Measurements from ENCODE around the gene LRPPRC.

LRPPRC gene

DNA sequence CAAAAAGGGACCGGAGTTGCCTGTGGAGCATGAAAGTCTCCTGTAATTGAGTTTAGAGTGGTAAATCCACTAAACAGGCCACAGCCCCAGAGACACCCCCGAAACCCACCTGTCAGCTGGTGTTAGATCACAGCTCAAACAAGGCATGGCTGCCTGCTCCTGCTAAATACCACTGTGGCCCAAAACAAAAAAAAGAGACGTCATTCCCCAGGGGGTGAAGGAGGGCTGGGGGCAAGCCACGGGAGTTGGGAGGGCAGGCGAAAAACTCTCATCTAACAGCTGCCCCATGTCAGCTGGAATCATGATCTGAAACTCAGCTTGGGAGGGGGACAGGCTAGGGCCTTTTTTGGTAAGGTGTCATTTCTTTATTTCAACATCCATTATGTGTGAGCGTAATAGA is 42.5 kb upstream of the LRPPRC start:
- TF ChIP-seq FOXP2 (optimal IDR thresholded peaks at IDR 0.05; ENCODE audit: borderline replicate concordance, extremely low read depth, extremely low read length, insufficient read depth) (no peak), SIN3A (IDR thresholded peaks at IDR 0.05; ENCODE audit: borderline replicate concordance, insufficient read depth, low read length) (no peak), TAF1 (IDR thresholded peaks at IDR 0.05; ENCODE audit: borderline replicate concordance, insufficient read depth, low read length) (no peak), POLR2AphosphoS5 (IDR thresholded peaks at IDR 0.05; ENCODE audit: low read depth, low read length) (no peak)
- TF ChIP-seq, protein P1, sequence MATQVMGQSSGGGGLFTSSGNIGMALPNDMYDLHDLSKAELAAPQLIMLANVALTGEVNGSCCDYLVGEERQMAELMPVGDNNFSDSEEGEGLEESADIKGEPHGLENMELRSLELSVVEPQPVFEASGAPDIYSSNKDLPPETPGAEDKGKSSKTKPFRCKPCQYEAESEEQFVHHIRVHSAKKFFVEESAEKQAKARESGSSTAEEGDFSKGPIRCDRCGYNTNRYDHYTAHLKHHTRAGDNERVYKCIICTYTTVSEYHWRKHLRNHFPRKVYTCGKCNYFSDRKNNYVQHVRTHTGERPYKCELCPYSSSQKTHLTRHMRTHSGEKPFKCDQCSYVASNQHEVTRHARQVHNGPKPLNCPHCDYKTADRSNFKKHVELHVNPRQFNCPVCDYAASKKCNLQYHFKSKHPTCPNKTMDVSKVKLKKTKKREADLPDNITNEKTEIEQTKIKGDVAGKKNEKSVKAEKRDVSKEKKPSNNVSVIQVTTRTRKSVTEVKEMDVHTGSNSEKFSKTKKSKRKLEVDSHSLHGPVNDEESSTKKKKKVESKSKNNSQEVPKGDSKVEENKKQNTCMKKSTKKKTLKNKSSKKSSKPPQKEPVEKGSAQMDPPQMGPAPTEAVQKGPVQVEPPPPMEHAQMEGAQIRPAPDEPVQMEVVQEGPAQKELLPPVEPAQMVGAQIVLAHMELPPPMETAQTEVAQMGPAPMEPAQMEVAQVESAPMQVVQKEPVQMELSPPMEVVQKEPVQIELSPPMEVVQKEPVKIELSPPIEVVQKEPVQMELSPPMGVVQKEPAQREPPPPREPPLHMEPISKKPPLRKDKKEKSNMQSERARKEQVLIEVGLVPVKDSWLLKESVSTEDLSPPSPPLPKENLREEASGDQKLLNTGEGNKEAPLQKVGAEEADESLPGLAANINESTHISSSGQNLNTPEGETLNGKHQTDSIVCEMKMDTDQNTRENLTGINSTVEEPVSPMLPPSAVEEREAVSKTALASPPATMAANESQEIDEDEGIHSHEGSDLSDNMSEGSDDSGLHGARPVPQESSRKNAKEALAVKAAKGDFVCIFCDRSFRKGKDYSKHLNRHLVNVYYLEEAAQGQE (IDR thresholded peaks at IDR 0.05; ENCODE audit: insufficient read depth in 1 of 2, low read depth in 2 of 2, low read length in 2 of 2): no peak

DNA sequence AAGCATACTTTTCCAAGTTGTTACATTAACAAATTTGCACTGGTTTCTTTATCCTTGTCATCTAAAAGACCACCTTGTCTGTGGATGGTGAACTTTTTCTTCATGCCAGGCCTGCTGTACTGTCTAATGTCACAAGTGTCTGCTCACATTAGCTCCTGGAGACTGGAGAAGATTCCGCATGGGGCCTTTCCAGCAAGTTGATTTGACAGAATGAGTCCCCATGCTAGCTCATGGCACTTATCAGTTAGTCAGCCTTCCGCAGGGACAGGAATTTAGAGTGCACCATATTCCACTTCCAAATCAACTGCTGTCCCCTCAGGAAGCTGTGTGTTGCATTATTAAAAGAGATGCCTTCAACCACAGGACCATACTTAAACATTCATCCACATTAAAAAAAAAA is 41.4 kb upstream of the LRPPRC start:
- TF ChIP-seq, protein P1 (IDR thresholded peaks at IDR 0.05; ENCODE audit: insufficient read depth in 1 of 2, low read depth in 2 of 2, low read length in 2 of 2): no peak
- TF ChIP-seq FOXP2 (optimal IDR thresholded peaks at IDR 0.05; ENCODE audit: borderline replicate concordance, extremely low read depth, extremely low read length, insufficient read depth) (no peak), POLR2AphosphoS5 (IDR thresholded peaks at IDR 0.05; ENCODE audit: low read depth, low read length) (no peak), TAF1 (IDR thresholded peaks at IDR 0.05; ENCODE audit: borderline replicate concordance, insufficient read depth, low read length) (no peak), SIN3A (IDR thresholded peaks at IDR 0.05; ENCODE audit: borderline replicate concordance, insufficient read depth, low read length) (no peak)

DNA sequence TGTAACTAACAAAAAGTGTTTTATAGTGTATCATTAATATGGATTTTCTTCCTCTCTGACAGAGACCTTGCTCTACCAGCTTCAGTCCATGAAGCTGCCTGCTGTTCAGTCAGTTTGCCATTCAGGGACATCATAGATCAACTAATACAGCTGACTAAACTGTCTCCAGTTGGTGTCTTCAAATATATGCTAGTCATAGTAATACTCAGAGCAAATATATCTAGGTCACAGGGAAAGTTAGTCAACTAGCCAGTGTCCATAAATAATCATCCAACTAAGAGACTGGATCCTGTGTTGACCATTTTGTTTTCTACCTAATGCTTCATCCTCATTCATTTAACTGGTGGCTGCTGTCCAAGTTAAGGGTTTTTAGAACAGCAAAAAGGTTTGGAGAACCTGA is 38.2 kb upstream of the LRPPRC start:
- no peak for TF ChIP-seq FOXP2 (optimal IDR thresholded peaks at IDR 0.05; ENCODE audit: borderline replicate concordance, extremely low read depth, extremely low read length, insufficient read depth)
- TF ChIP-seq SIN3A (IDR thresholded peaks at IDR 0.05; ENCODE audit: borderline replicate concordance, insufficient read depth, low read length): no peak
- TF ChIP-seq, protein P1 (IDR thresholded peaks at IDR 0.05; ENCODE audit: insufficient read depth in 1 of 2, low read depth in 2 of 2, low read length in 2 of 2): no peak
- no peak for TF ChIP-seq POLR2AphosphoS5 (IDR thresholded peaks at IDR 0.05; ENCODE audit: low read depth, low read length)
- no peak for TF ChIP-seq TAF1 (IDR thresholded peaks at IDR 0.05; ENCODE audit: borderline replicate concordance, insufficient read depth, low read length)

DNA sequence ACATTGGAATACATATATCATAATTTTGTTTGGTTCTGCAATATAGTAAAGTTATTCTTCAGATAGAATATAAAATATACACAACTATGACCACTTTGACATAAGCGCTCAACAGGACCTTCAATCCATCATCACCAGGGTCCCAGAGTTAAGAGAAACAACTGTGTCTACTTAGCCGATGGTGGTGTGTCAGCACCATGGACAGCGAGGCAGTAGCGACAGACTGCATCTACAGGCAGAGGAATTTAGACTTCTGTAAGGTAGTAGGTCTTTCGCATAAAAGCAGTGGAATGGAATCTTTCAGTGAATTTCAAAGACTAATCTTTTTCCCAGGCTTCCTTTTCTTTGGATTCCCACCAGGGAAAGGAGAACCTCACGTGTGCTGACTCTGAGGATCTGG is 20.5 kb upstream of the LRPPRC start:
- TF ChIP-seq, protein P1 (IDR thresholded peaks at IDR 0.05; ENCODE audit: insufficient read depth in 1 of 2, low read depth in 2 of 2, low read length in 2 of 2): peak; percentile 94 to 100
- TF ChIP-seq SIN3A (IDR thresholded peaks at IDR 0.05; ENCODE audit: borderline replicate concordance, insufficient read depth, low read length): peak; percentile 51; the same call in 1 of the 2 replicates
- TF ChIP-seq FOXP2 (optimal IDR thresholded peaks at IDR 0.05; ENCODE audit: borderline replicate concordance, extremely low read depth, extremely low read length, insufficient read depth): no peak
- TF ChIP-seq POLR2AphosphoS5 (IDR thresholded peaks at IDR 0.05; ENCODE audit: low read depth, low read length): no peak

DNA sequence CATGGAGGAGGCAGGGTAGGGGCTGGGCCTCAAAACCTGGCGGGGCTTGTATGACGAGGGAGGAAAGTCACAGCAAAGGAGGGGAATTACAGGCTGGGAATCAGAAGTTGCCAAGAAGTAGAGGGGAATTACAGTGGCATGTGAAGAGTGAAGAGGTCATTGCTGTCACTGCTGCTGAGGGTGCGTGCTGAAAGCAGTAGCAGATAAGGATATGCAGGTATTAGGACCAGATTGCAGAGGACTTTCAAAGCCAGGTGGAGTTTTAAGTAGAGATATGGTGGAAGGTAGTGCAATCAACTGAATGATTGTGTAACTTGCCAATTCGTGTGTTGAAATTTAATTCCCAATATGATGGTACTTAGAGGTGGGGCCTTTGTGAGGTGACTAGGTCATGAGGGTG is 19.4 kb upstream of the LRPPRC start:
- TF ChIP-seq FOXP2 (optimal IDR thresholded peaks at IDR 0.05; ENCODE audit: borderline replicate concordance, extremely low read depth, extremely low read length, insufficient read depth): no peak
- no peak for TF ChIP-seq POLR2AphosphoS5 (IDR thresholded peaks at IDR 0.05; ENCODE audit: low read depth, low read length)
- no peak for TF ChIP-seq SIN3A (IDR thresholded peaks at IDR 0.05; ENCODE audit: borderline replicate concordance, insufficient read depth, low read length)
- no peak for TF ChIP-seq TAF1 (IDR thresholded peaks at IDR 0.05; ENCODE audit: borderline replicate concordance, insufficient read depth, low read length)
- TF ChIP-seq, protein P1 (IDR thresholded peaks at IDR 0.05; ENCODE audit: insufficient read depth in 1 of 2, low read depth in 2 of 2, low read length in 2 of 2): no peak

All from PFSK-1 (cell line).